GM12878 (cell line): ENCODE data around the gene TRAPPC2B. TPM values are rescaled to one million over a fixed set of nuclear protein-coding genes. Genes with fewer than 3 reads are reported as not detected.
A peak's percentile ranks its signal among the peaks of the same experiment; 100 is the strongest.

Experiments used
- IRF3 ChIP-seq: fragments of 450-650 bp; IDR thresholded peaks from 2 replicates; pipeline ENCODE4 v1.6.1; 2014; ENCODE audit warnings: mild to moderate bottlenecking
- MTA3 ChIP-seq: IDR thresholded peaks from 2 replicates; pipeline ENCODE4 v1.6.1; 2012; ENCODE audit warnings: low read length, inconsistent platforms, borderline replicate concordance
- NFXL1 ChIP-seq: fragments of 450-650 bp; IDR thresholded peaks from 2 replicates; pipeline ENCODE4 v1.6.1; 2017; ENCODE audit warnings: antibody characterized with exemption, mild to moderate bottlenecking, borderline replicate concordance
- PAX8 ChIP-seq: fragments of 450-650 bp; IDR thresholded peaks from 2 replicates; pipeline ENCODE4 v1.6.1; 2017; ENCODE audit warnings: mild to moderate bottlenecking, moderate library complexity
- PML ChIP-seq: IDR thresholded peaks from 2 replicates; pipeline ENCODE4 v1.6.1; 2012; ENCODE audit warnings: low read length, inconsistent platforms
- TCF12 ChIP-seq: IDR thresholded peaks from 2 replicates; pipeline ENCODE4 v1.6.1; 2011; ENCODE audit warnings: low read depth, mild to moderate bottlenecking, low read length
- polyA plus RNA-seq, 11 experiments: library from polyadenylated mRNA; depleted of rRNA in 4 of 11; unstranded in 6 of 11; stranded (reverse) in 5 of 11; fragments of >200 nt; fragmentation: Nextera tagmentation in 4 of 11; fragmentation: Illumina TruSeq in 1 of 11; extraction: Ambion mirVana in 4 of 11; extraction: Trizol in 1 of 11; gene quantifications; 1 replicate in 1 of 11; 2 replicates in 10 of 11; pipeline versions ENCODE4 v1.2.1 to v1.2.3, GENCODE V29; 2011 to 2016; ENCODE audit warnings: inconsistent platforms in 2 of 11, missing spikeins in 2 of 11, low read depth in 1 of 11
- total RNA-seq, 4 experiments: library from RNA; depleted of rRNA in 3 of 4; stranded (reverse); fragments of >200 nt in 3 of 4; fragmentation: Illumina TruSeq in 1 of 4; extraction: Trizol in 1 of 4; gene quantifications; 2 replicates each; pipeline versions ENCODE4 v1.2.1 to v1.2.3, GENCODE V29; 2013 to 2021
- TF ChIP-seq, protein P1 (sequence below): fragments of 450-650 bp; IDR thresholded peaks from 2 replicates; pipeline ENCODE4 v1.6.1; 2018; ENCODE audit warnings: borderline replicate concordance, mild to moderate bottlenecking; ENCODE audit not compliant: partially characterized antibody

Gene TRAPPC2B
- total and polyA plus RNA-seq, 10 of the 15 experiments (the other 5 are each of a cell fraction or from before 2014, with no cell fraction given): 10.6 to 86.4 (median 25.6) TPM

GRCh38 chr19:57389194-57389729, 25.9 kb downstream of the TRAPPC2B start (continued):
- no peak for TF ChIP-seq MTA3
- no peak for TF ChIP-seq IRF3
- TF ChIP-seq, protein P1, sequence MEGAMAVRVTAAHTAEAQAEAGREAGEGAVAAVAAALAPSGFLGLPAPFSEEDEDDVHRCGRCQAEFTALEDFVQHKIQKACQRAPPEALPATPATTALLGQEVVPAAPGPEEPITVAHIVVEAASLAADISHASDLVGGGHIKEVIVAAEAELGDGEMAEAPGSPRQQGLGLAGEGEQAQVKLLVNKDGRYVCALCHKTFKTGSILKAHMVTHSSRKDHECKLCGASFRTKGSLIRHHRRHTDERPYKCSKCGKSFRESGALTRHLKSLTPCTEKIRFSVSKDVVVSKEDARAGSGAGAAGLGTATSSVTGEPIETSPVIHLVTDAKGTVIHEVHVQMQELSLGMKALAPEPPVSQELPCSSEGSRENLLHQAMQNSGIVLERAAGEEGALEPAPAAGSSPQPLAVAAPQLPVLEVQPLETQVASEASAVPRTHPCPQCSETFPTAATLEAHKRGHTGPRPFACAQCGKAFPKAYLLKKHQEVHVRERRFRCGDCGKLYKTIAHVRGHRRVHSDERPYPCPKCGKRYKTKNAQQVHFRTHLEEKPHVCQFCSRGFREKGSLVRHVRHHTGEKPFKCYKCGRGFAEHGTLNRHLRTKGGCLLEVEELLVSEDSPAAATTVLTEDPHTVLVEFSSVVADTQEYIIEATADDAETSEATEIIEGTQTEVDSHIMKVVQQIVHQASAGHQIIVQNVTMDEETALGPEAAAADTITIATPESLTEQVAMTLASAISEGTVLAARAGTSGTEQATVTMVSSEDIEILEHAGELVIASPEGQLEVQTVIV: peak; percentile 56
- 0 out of 2 replicates have a peak, but pooled peaks have one; percentile 53 for TF ChIP-seq PAX8
- TF ChIP-seq NFXL1: no peak
- TF ChIP-seq TCF12: no peak
- no peak for TF ChIP-seq PML
